NCI-H2196 treated with DMSO at 0.1 percent for 48 hours (cell line): Measurements from ENCODE around the gene HERC4.
"Not testable (repeated sequence)": the region's sequence is repeated elsewhere in the genome, so short reads cannot be mapped to it uniquely, and the experiment has no call there.

Experiments used
- DNase-seq: peaks from one replicate; lab custom pipeline; 2025; ENCODE audit not compliant: unreplicated experiment; lab: John Stamatoyannopoulos, UW

The HERC4 gene

GRCh38 chr10:68088740-68089139, 13.7 kb upstream of the HERC4 start:
- DNase-seq = no peak

- no peak for DNase-seq
Measured at GRCh38 chr10:68087685-68088401, 12.8 kb upstream of the HERC4 start.

GRCh38 chr10:68086910-68087684, 12.0 kb upstream of the HERC4 start:
- no peak for DNase-seq

- no peak for DNase-seq
Measured at GRCh38 chr10:68086011-68086410, 10.9 kb upstream of the HERC4 start.

GRCh38 chr10:68084469-68084868, 9.4 kb upstream of the HERC4 start:
- no peak for DNase-seq

DNA sequence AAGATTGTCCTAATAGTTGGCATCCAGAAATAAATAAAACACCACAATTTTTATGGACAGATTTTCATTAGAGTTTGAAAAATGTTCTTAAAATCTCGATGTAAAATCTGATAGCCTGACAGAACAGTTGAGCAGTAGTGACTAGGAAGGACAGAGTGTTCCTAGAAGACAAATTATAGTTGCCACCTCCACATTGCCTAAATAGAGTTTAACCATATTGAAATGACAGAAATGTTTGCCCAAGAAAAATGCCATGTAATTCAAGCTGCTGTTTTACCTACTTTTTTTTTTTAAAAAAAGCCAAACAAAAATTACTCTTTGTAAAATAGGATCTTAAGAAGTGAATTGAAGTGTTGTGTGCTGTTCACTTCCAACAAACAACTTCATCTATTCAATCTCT, 8.9 kb upstream of the HERC4 start:
- no peak for DNase-seq

GRCh38 chr10:68082872-68083271, 7.8 kb upstream of the HERC4 start:
- DNase-seq = no peak

DNA sequence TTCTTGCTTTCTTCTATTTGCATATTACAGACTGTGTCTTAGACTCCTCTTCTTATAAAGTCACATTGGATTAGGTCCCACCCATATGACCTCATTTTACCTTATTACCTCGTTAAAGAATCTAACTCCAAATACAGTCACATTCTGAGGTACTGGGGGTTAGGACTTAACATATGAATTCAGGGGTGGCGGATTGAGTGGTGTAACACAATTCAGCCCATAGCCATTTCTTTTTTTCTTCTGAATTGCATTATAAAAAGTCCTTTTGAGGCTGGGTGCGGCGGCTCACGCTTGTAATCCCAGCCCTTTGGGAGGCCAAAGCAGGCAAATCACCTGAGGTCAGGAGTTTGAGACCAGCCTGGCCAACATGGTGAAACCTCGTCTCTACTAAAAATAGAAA, 6.8 kb upstream of the HERC4 start:
- DNase-seq = no peak

DNA sequence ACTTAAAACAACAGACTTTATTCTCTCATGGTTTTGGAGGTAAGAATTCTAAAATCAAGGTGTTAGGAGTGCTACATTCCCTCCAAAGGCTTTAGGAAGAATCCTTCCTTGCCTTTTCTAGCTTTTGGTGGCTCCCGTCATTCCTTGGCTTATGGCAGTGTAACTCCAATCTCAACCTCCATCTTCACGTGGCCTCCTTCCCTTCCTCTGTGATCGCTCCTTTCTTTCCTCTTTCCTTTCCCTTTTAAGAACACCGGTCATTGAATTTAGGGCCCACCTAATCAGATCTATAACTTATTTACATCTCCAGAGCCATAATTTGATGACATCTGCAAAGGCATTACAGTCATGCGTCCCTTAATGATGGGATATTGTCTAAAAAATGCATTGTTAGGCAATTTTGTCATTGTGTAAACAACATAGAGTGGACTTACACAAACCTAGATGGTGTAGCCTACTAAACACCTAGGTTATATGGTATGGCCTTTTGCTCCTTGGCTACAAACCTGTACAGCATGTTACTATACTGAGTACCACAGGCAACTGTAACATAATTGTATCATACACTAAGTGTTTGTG, 5.9 kb upstream of the HERC4 start:
- DNase-seq = no peak

DNA sequence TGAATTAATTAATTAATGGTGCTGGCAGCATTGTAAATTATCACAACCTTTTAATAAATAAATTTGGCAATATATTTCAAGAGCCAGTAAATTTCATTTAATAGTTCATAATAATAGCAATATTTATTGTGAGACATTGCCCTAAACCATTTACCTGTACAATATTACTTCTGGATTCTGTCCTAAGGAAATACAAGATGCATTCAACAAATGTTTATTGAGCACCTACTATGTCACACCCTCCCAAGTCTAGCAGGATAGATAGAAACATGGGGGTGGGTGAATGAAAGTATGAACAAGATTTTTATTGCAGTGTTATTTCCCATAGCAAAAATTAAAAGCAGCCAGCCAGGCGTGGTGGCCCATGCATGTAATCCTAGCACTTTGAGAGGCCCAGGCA, 4.4 kb upstream of the HERC4 start:
- DNase-seq = no peak

DNA sequence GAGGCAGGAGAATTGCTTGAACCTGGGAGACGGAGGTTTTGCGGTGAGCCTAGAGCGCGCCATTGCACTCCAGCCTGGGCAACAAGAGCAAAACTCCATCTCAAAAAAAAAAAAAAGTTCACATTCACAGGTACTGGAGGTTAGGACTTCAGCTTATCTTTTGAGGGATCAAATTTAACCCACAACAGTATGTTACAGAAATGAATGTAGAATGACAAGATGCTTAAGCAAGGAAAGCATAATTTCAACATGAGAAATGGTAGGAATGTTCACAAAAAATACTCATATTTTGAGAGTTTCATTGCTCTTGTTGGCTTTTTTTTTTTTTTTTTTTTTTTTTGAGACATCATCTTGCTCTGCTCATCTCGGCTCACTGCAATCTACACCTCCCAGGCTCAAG, 1.9 kb upstream of the HERC4 start:
- no peak for DNase-seq

DNA sequence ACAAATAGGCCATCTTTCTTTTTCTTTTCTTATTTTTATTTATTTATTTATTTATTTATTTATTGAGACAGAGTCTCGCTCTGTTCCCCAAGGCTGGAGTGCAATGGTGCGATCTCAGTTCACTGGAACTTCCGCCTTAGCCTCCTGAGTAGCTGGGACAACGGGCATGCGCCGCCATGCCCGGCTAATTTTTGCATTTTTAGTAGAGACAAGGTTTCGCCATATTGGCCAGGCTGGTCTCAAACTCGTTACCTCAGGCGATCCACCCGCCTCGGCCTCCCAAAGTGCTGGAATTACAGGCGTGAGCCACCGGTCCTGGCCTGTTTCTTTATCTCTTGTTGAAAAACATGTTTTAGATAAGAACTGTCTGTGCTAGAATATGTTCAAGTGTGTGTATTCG, 998 bp upstream of the HERC4 start:
- not testable (repeated sequence) for DNase-seq

GRCh38 chr10:68075550-68076004, 494 bp upstream of the HERC4 start:
- no peak for DNase-seq

- no peak for DNase-seq
Measured at GRCh38 chr10:68074031-68074774, 880 bp downstream of the HERC4 start.

DNA sequence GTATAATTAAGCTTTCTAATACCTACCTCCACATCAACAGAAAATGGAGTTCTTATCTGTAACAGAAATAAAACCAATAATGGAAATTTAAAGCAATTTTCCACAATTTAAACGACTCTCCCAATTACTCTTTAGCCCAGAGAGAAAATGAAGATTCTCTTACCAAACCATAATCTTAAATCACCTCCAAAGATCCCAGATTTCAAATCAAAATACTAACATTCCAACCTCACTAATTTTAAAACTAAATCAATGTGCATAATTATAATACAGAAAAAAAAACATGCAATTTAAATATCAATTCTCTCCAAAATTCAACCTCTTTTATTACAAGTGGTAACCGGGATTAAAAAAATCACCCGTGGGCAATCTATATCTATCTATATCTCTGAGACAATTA, 1.5 kb downstream of the HERC4 start:
- no peak for DNase-seq

DNA sequence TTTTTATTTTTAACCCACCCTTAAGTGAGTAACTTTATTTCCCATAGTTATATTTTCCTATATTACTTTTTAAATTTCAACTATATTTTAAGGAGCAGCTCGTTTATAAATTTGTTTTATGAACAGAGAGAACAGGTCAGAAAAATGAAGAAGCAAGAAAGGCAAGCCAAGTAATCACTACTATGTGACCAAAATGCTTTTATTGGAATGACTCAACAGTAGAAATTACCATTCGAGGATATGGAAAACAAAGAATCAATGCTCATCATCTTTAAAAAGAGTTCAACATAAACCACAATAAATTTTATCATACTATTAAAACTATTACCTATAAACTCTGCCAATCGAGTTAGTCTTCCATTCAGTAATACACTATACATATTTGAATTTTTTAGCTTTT, 7.6 kb downstream of the HERC4 start:
- no peak for DNase-seq

DNA sequence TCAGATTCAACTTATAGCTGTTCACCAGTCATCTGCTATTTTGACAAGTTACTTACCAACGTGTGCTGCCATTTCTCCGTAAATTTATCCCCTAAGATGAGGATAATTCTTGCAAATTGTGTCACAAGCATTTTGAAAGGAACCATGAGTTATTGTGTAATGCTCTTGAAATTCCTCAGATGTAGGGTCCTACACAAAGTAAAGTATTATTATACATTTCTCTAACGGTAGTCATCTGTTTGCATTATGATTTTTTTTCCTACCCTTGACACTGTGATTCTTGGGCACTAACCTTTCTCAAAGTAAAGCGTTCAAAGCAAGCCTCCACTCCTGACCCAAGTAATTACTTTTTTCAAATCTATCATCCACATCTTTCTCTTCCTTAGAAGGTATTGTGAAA, 8.1 kb downstream of the HERC4 start:
- no peak for DNase-seq

- DNase-seq = no peak
Measured at GRCh38 chr10:68053553-68053952, 21.5 kb downstream of the HERC4 start.

- DNase-seq = no peak
Measured at GRCh38 chr10:68052463-68052862, 22.6 kb downstream of the HERC4 start.

DNA sequence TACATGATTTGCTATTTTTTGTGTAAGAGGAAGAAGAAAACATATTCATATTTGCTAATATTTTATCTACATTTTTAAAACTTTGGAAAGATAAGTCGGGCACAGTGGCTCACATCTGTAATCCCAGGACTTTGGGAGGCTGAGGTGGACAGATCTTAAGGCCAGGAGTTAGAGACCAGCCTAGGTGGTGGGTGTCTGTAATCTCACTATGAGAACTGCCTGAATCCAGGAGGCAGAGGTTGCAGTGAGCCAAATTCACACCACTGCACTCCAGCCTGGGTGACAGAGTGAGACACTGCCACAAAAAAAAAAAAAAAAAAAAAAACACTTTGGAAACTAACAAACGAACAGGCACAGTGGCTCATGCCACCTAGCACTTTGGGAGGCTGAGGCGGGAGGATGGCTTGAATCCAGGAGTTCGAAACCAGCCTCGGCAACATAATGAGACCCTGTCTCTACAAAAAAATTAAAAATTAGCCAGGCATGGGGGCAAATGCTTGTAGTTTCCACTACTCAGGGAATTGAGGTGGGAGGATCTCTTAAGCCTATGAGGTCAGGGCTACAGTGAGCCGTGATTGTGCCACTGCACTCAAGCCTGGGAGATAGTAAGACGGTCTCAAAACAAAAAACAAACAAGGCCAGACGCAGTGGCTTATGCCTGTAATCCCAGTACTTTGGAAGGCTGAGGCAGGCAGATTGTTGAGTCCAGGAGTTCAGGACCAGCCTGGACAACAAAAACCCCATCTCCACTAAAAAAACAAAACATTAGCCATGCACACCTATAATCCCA, 25.6 kb downstream of the HERC4 start:
- no peak for DNase-seq
